RWPE2 (cell line): Measurements from ENCODE around the gene MGLL.

Experiments
- ATAC-seq: fragments of 200-7000 bp; cut with Tn5 transposase; 3 replicates; pipeline ENCODE4 v1.9.1; 2021; ENCODE audit warnings: low read depth
- DNase-seq: peaks from one replicate; pipeline ENCODE4 v3.0.0-alpha.2; 2020; ENCODE audit warnings: low spot score
- H3K27ac ChIP-seq: fragments of 450-650 bp; 2 replicates; pipeline ENCODE4 v1.5.1; 2017; ENCODE audit warnings: mild to moderate bottlenecking; ENCODE audit not compliant: poor library complexity, severe bottlenecking
- H3K27me3 ChIP-seq: fragments of 250-450 bp; sonication (Bioruptor Pico); 2 replicates; pipeline ENCODE4 v1.5.1; 2021; ENCODE audit warnings: mild to moderate bottlenecking, moderate library complexity; ENCODE audit not compliant: insufficient read depth, poor library complexity, severe bottlenecking
- H3K36me3 ChIP-seq: fragments of 250-450 bp; sonication (Bioruptor Pico); 2 replicates; pipeline ENCODE4 v1.5.1; 2020; ENCODE audit warnings: low read depth, mild to moderate bottlenecking, moderate library complexity
- H3K4me1 ChIP-seq: fragments of 250-450 bp; sonication (Bioruptor Pico); 2 replicates; pipeline ENCODE4 v1.5.1; 2021; ENCODE audit warnings: mild to moderate bottlenecking, moderate library complexity; ENCODE audit not compliant: insufficient read depth, poor library complexity, severe bottlenecking
- H3K4me3 ChIP-seq: fragments of 250-450 bp; sonication (Bioruptor Pico); 2 replicates; pipeline ENCODE4 v1.5.1; 2021; ENCODE audit warnings: mild to moderate bottlenecking, moderate library complexity; ENCODE audit not compliant: severe bottlenecking
- H3K9me3 ChIP-seq: fragments of 250-450 bp; sonication (Bioruptor Pico); 2 replicates; pipeline ENCODE4 v1.5.1; 2021; ENCODE audit warnings: mild to moderate bottlenecking, moderate library complexity; ENCODE audit not compliant: severe bottlenecking
- TF ChIP-seq, protein P1 (sequence below): fragments of 450-650 bp; IDR thresholded peaks from one replicate; pipeline ENCODE4 v1.5.1; 2017; ENCODE audit warnings: mild to moderate bottlenecking, moderate library complexity; ENCODE audit not compliant: poor library complexity, severe bottlenecking

The MGLL gene

DNA sequence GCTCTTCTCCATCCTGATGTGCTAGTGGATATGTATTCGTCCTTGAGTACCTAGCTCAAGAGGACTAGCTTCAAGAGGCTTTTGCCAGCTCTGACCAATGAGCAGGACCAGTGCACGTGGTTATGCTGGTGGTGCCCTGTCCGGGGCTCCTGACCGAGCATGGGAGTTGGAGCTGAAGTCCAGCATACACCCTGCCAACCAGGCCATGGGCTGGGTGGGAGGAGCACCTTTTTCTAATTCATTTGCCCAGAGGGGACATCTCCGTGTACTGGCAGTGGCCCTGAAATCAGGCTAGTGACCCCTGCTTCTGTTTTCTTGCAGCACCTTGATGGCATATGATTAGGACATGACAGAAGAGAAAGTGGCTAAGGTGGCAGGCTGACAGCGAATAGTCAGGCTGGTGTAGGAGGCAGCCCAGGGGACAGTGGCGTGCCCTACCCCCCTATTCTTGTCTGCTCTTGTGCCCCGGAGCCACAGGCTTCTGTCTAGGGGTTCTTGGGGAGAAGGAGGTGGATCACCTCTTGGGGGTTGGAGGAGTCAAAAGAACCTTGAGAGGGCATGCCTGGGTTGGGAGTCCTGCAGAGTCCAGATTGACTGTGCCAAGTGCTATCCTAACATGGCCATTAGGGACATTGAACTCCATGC, 176.8 kb downstream of the MGLL start:
- DNase-seq (no peak), ATAC-seq (no peak)
- no peaks in the 10 kb centered on the region for H3K4me1 ChIP-seq
- no peak overlapping the region for H3K27ac ChIP-seq
- TF ChIP-seq, protein P1, sequence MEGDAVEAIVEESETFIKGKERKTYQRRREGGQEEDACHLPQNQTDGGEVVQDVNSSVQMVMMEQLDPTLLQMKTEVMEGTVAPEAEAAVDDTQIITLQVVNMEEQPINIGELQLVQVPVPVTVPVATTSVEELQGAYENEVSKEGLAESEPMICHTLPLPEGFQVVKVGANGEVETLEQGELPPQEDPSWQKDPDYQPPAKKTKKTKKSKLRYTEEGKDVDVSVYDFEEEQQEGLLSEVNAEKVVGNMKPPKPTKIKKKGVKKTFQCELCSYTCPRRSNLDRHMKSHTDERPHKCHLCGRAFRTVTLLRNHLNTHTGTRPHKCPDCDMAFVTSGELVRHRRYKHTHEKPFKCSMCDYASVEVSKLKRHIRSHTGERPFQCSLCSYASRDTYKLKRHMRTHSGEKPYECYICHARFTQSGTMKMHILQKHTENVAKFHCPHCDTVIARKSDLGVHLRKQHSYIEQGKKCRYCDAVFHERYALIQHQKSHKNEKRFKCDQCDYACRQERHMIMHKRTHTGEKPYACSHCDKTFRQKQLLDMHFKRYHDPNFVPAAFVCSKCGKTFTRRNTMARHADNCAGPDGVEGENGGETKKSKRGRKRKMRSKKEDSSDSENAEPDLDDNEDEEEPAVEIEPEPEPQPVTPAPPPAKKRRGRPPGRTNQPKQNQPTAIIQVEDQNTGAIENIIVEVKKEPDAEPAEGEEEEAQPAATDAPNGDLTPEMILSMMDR: no peak
- H3K4me3 ChIP-seq: no peak overlapping the region
- H3K36me3 ChIP-seq: no peaks in the 10 kb centered on the region
- no peaks in the 10 kb centered on the region for H3K9me3 ChIP-seq
- H3K27me3 ChIP-seq: no peaks in the 10 kb centered on the region

DNA sequence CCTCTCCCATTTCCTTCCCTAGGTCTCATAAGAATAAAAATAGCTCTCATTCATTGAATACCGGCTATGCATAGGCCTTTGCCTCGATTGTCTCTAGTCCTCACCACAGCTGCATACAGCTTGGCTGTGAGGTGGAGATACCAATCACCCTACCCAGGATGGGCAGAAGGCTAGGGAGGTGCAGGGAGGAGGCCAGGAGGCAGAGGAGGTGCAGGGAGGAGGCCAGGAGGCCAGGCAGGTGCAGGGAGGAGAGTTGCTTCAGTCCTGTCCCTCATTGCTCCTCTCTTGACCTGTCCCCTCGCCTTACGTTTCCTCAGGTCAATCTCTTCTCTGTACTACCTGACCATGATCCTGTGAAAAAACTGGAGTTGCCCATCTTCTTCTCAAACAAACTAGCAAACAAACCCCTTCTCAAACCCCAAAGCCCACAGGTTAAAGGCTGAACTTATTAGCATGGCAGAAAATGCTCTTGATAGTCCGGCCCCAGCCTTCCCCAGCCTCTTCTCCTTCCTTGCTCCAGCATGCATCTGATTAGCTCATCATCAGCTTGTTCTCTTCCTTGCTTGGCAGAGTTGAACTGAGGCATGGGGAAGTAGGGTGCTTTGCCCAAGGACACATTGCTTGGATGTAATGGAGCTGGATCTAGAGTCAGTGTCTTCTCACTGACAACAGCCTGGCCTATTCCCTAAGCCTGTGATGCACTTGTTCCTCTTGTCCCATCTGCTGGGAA, 177.5 kb downstream of the MGLL start:
- Histone ChIP-seq H3K9me3 (no peaks in the 10 kb centered on the region), H3K36me3 (no peaks in the 10 kb centered on the region), H3K4me3 (no peak overlapping the region), H3K4me1 (no peaks in the 10 kb centered on the region), H3K27me3 (no peaks in the 10 kb centered on the region), H3K27ac (no peak overlapping the region)
- no peak for DNase-seq
- TF ChIP-seq, protein P1: no peak
- ATAC-seq: no peak

DNA sequence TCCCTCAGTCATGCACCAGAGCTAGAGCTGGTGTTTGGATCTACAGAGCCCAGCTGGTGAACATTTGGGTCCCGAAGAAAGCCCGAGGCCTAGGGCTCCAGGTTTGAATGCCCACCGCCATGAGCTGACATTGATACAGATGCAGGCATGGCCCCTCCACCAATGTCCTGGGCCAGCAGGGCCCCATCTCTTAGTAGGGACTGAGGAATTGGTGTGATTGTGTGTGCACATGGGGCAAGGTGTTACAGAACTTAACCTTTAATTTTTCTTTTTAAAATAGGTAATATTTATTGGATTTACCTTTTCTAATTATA, 182.3 kb downstream of the MGLL start:
- no peak overlapping the region for H3K4me3 ChIP-seq
- H3K9me3 ChIP-seq: no peaks in the 10 kb centered on the region
- DNase-seq: no peak
- no peaks in the 10 kb centered on the region for H3K27me3 ChIP-seq
- no peaks in the 10 kb centered on the region for H3K36me3 ChIP-seq
- no peaks in the 10 kb centered on the region for H3K4me1 ChIP-seq
- TF ChIP-seq, protein P1: no peak
- H3K27ac ChIP-seq: peak overlapping the region; percentile 1
- ATAC-seq: no peak

DNA sequence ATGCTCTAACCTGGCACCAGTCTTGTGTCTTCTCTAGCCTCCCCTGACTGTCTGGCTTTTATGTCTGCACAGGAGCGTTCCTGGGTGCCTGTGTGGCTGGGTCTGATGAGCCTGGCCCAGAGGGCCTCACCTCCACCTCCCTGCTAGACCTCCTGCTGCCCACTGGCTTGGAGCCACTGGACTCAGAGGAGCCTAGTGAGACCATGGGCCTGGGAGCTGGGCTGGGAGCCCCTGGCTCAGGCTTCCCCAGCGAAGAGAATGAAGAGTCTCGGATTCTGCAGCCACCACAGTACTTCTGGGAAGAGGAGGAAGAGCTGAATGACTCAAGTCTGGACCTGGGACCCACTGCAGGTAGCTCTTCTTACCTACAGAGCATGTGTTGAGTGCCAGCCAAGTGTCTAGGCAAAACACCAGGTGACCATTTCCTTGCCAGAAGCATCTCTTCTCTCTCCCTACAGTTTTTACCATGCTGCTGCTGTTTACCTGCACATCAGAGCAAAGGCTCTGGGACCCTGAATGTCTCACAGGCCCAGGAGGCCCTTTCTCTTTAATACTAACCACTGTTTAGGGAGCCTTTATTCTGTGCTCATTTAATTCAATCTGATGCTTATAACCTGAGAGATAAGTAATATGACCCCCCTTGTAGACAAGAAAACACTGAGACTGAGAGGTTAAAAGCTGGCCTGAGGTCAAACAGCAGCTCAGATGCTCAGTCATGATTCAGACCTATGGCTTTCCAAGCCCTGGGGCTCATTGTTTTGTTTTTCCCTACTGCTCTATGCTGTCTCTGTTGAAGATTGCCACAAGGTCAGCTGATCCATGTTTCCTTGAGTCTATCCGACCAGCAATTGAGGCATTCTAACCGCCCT, 182.9 kb downstream of the MGLL start:
- H3K36me3 ChIP-seq: no peaks in the 10 kb centered on the region
- no peak overlapping the region for H3K4me3 ChIP-seq
- no peaks in the 10 kb centered on the region for H3K9me3 ChIP-seq
- TF ChIP-seq, protein P1: no peak
- H3K27me3 ChIP-seq: no peaks in the 10 kb centered on the region
- no peaks in the 10 kb centered on the region for H3K4me1 ChIP-seq
- H3K27ac ChIP-seq: peak overlapping the region; percentile 1
- DNase-seq (no peak), ATAC-seq (peak; percentile 76)
